HG03521 (cell line): ENCODE measurements around the gene ADCY2.

Experiments
- ATAC-seq: cut with Tn5 transposase; IDR thresholded peaks from one replicate; pipeline ENCODE4 v1.9.1; 2021; ENCODE audit warnings: mild to moderate bottlenecking, moderate library complexity; ENCODE audit not compliant: unreplicated experiment

ADCY2 gene

DNA sequence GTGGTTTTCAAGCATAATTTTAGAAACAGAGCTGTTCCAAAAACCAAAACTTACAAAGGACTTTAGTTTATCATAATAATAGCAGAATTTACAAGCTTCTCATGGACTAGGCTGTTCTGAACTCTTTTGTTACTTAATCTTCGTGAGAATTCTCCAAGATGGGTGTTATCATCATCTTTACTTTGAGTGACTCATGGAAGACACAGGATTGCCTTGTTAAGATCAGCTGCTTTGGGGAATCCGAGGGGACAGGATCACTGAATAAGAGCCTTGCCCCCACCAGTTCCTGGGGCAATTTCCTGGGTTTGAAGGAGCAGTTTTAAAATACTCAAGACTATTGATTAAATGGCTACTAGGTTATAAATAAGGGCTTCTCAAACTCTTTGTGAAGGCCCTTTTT lies 374.5 kb downstream of the ADCY2 start:
- no peak for ATAC-seq

- no peak for ATAC-seq
Observed at GRCh38 chr5:7772141-7772540, 376.2 kb downstream of the ADCY2 start.

GRCh38 chr5:7773178-7773577 lies 377.2 kb downstream of the ADCY2 start:
- ATAC-seq = no peak

- no peak for ATAC-seq
Observed at GRCh38 chr5:7776442-7776841, 380.5 kb downstream of the ADCY2 start.

GRCh38 chr5:7779019-7780005 lies 383.4 kb downstream of the ADCY2 start:
- ATAC-seq = no peak

GRCh38 chr5:7781899-7782298 lies 386.0 kb downstream of the ADCY2 start:
- ATAC-seq = no peak

DNA sequence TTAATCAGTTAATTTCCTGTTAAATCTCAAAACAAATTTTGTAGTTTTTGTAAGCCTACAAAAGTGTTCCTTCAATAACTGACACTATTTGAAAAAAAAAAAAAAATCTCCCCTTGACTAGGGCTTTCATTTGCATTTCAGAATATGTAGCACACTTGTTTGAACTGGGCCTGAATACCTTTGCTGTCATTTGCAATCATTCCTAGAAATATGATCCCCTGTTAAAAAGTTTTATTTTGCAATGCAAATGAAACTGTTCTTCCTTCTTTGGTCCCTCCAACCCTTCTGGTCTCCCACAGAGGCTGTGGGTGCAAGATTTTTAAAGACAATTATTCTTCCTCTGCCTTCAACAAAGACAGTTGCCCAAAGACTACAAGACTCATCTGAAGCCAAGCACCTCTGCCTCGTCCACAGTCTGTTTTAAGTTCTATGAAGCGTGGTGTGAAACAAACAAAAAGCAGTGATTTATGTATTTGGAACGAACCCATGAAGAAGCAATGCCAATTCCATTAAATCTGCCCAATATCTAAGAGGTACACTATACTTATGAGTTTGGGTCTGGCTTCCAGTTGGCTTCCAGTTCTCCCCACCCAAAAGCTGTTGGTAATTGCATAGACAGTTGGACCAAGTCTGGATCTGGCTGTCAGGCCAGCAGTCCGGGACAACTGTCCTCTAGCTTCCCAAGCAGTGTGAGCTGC lies 388.9 kb downstream of the ADCY2 start:
- no peak for ATAC-seq

- no peak for ATAC-seq
Observed at GRCh38 chr5:7787770-7788169, 391.8 kb downstream of the ADCY2 start.

DNA sequence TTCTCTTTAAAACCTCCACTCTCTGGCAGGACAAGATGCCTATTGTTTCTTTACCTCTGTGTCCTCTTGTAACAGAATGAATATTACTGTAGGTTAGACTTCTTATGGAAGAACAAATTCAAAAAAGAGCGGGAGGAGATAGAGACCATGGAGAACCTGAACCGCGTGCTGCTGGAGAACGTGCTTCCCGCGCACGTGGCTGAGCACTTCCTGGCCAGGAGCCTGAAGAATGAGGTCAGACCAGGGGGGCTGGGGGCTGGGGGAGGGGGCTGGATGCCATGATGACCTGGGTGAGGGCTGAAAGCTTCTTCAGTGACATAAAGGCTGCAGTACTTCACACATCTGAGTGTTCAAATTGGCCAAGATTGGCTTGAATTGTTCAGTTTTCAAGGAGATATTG lies 393.6 kb downstream of the ADCY2 start:
- ATAC-seq = no peak

GRCh38 chr5:7793895-7794294 lies 398.0 kb downstream of the ADCY2 start:
- ATAC-seq = peak; percentile 11

GRCh38 chr5:7794311-7794710 lies 398.4 kb downstream of the ADCY2 start:
- peak; percentile 75 for ATAC-seq

- peak; percentile 22 for ATAC-seq
Observed at GRCh38 chr5:7794823-7795222, 398.9 kb downstream of the ADCY2 start.

DNA sequence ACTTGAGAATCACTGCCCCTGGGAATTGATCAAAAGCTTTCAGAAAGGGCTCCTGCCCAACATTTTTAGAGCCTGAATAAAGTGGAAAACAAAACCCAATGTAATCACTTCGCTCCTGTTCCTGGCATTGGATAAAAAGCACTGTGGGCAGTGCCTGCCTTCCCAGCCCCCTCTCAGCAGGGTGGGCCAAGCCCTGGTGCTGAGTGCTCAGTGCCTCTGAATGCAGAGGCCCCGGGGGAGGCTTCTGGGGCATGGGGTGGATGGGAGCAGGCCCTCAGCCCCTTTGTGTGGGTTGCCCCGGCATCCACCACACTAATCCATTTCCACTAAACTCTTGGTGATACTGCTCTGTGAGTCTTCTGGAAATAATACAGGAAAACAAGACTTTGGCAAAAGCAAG lies 399.4 kb downstream of the ADCY2 start:
- no peak for ATAC-seq

GRCh38 chr5:7801891-7802614 lies 406.1 kb downstream of the ADCY2 start:
- ATAC-seq = no peak

GRCh38 chr5:7802855-7803254 lies 406.9 kb downstream of the ADCY2 start:
- ATAC-seq = no peak

- ATAC-seq = no peak
Observed at GRCh38 chr5:7803937-7804336, 408.0 kb downstream of the ADCY2 start.

GRCh38 chr5:7805379-7805778 lies 409.4 kb downstream of the ADCY2 start:
- ATAC-seq = no peak

DNA sequence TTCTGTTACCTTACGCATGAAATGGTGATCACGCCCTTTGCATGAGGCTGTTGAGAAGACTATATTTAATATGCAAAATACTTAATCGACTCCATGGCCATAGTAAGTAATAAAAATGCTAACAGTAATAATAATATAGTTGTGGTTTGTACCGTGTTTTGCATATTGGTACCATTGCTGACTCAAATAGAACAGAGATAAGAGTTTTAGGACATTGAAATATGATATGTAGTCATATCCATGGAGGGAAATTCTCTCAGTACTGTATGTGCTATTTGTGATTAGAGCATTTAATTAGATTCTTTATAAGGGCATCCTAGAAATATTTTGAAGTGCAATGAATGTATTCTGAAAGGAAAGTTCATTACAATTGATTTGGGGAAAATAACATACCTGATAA lies 413.1 kb downstream of the ADCY2 start:
- no peak for ATAC-seq

DNA sequence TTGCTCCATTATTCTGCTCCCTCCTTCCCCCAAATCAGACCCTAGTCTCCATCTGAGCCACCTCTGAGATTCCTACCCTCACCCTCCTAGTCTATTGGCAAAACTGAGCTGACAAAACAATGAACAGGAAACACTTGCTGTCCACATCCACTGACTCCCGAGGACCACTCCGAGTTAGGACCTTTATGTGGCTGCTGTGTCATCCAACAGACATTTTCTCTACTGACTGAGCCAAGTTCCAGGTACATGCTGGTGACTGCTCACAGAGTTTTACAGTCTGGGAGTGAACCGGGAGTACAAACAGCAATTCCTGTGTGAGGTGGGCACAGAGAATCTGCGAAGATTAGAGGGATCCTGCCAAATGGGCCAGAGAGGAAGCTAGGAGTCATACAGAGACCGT lies 415.8 kb downstream of the ADCY2 start:
- ATAC-seq = no peak

DNA sequence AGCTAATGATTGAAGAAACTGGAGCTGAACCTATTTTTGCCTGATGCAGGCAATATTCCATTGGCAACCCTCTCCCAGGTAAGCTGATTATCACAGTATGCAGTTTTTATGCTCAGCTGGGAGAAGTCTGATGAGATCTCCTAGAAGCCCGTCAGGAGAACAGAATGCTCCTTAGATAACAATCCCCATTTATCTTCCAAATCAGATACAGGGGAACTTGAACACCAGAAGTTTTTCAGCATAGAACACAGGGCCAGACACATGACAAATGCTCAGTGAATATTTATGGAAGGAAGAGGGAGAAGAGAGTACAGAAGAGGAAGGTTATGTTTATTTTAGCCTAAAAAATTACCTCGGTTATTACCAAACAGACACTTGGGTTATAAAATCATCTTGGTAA lies 417.1 kb downstream of the ADCY2 start:
- ATAC-seq = no peak

GRCh38 chr5:7813576-7813975 lies 417.6 kb downstream of the ADCY2 start:
- ATAC-seq = no peak
